HG02759 (cell line): ENCODE results near the gene PTCD2.

Experiments
- ATAC-seq: cut with Tn5 transposase; IDR thresholded peaks from one replicate; pipeline ENCODE4 v1.9.1; 2021; ENCODE audit warnings: mild to moderate bottlenecking, moderate library complexity; ENCODE audit not compliant: unreplicated experiment

The PTCD2 gene

DNA sequence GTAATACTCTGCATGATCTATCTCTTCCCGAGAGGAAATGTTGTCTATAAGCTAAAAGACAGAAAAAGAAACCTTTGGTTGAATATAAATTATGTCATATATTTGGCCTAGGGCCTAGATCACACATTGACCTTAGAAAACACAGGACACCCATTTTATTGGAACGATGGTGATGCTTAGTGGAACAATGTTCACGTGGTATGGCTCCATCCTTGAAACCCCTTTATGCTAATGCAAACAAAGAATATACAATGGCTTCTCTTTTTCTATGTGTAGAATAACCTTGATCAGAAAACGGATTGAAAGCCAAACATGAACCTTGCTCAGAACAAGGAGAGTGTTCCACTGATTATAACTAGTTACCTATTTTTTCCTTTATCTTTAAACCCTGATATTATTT lies 24.6 kb upstream of the PTCD2 start:
- ATAC-seq = no peak

DNA sequence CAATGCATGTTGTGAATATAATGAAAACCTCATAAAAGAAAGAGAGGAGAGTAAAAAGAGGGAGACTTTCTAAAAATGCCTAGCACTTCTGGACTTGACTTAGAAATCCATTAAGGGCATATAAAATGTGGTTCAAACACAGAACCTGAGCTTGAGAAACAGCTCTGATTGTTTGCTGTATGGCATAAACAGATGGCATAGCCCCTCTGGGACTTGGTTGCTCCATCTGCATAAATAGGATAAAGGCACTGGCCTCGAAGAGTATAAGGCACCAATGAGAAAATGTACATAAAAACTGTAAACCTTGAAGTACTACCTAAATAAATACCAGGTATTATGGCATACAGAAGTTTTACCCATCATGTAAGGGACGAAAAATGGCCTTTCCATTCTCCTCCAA lies 23.9 kb upstream of the PTCD2 start:
- ATAC-seq = no peak

DNA sequence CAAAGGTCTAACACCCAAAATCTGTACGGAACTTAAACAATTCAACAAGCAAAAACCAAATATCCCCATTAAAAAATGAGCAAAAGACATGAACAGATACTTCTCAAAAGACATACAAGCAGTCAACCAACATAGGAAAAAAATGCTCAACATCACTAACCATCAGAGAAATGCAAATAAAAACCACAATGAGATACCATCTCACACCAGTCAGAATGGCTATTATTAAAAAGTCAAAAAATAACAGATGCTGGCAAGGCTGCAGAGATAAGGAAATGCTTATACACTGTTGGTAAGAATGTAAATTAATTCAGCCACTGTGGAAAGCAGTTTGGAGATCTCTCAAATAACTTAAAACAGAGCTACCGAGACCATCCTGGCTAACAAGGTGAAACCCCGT lies 22.0 kb upstream of the PTCD2 start:
- ATAC-seq = peak; percentile 40

DNA sequence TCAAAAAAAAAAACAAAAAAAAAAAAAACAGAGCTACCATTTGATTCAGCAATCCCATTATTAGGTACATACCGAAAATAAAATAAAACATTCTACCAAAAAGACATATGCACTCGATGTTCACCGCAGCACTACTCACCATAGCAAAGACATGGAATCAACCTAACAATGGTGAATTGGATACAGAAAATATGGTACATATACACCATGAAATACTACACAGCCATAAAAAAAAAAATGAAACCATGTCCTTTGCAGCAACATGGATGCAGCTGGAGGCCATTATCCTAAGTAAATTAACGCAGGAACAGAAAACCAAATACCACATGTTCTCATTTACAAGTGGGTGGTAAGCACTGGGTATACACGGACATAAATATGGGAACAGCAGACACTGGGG lies 21.5 kb upstream of the PTCD2 start:
- no peak for ATAC-seq

DNA sequence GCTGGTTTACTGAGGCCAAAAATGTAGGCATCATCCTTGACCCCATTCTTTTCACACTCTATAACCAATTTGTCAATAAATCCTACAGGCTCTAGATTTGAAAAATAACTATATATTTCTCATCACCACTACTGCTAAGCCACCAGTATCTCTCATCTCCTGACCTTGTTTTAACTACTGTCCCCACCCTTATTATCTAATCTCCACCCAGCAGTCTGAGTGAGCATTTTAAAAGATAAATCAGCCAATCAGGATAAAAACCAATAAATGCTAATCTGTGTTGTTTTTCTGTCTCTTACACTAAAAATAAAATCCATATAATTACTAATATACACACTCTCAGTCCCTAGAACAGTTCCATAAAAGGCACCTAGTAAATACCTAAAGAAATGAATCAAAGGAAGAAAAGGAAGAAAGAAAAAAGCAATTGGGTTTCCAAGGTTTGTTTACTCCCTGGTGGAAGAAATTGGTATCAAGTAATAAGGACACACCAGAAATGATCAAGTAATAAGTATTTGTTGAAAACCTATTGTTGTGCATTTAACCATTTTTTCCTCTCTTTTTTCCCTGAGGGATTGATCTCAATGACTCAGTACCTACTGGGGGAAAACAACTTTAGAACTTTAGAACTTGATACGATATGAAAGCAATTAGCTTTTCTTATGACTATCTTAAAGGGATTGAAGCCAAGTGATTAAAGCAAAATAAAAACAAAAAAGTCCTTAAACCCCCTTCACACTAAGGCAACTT lies 19.4 kb upstream of the PTCD2 start:
- ATAC-seq = no peak

DNA sequence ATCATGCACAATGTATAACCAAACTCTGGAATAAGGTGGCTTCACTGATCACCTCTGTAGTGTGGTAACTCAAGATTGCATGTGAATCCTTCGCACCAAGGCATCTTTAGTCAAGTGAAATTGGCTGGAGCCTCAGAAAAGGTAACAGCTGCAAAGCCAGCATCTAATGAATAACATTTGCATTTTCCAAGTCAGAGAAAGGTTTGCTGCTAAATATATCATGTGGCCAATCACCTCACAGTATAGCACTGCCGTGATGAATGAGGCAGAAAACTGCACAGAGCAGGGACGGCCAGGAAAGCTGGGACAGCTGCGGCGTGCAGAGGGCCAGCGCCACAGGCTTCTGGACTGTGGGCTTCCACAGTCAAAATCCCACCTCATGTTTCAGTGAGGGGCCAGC lies 18.6 kb upstream of the PTCD2 start:
- ATAC-seq = peak; percentile 62

DNA sequence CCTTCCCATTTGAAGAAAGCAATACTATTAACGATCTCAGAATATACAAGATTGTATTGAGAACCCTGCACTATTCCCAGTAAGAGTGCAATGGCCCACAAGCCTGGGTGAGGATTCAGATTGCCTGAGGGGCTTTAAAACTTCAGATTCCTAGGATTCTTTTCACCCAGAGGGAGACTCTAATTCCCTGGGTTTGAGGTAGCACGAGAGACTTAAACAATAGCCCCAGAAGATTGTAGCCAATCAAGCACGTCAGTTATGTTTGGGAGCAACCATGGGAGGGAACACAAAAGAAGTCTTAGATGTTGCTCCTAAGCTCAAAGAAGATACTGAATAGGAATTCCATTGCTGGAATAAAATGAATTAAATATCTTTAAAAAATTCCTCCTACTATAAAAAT lies 18.0 kb upstream of the PTCD2 start:
- no peak for ATAC-seq

DNA sequence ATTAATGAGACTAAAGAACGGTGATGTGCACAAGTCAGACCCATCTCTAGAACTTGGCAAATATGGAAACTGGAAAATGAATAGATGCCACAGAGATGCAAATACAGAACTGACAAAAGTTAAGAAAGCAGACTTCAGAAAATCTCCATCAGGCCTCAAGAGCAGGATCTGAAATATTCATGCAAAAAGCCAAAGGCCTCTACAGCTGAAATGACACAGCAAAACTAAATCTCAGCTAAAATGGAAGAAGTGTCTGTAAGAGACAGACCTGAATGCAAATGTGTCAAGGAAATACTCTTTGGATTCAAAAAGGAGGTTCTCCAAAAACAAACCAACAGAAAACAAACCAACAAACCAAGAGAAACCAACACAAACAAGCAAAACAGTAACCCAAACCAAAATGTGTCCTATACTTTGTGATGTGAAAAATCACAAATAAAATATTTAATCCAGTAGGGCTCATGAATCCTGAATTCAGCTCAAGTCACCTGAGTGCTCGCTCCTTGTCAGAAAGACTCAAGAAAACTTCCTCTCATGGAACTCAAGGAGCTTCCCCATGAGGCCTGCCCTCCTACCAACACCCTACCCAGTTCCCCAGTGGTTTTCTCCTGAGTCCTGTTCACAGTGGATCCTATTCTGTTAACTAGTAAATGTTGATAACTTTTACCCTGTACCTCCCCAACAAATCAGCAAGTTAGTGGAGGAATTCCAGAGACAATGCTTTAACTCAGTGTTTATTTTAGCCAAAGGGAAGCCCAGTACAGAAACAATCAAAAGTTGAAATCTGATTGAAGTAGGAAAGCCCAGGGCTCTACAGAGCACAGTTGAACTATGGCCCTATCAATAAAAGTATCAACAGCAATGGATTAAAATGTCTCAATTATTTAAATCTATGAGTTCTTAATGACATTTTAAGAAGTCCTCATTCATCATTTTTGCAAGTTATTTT lies 14.7 kb upstream of the PTCD2 start:
- ATAC-seq = no peak

DNA sequence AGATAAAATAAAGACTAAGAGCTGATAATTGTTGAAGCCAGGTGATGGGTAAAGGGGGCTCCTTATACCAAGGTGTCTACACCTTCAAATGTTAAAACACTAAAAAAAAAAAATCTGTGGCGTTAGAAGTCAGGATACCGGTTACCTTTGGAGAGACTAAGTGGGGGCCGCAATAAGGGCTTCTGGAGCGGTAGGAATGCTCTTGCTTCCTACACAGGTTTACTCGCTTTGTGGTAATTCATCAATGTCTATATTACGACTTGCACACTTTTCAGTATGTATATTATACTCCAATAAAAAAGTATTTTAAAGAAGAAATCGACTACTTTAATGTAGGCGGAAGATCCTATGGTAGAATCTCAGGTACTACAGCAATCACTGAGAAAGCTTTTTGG lies 12.6 kb upstream of the PTCD2 start:
- ATAC-seq = no peak

DNA sequence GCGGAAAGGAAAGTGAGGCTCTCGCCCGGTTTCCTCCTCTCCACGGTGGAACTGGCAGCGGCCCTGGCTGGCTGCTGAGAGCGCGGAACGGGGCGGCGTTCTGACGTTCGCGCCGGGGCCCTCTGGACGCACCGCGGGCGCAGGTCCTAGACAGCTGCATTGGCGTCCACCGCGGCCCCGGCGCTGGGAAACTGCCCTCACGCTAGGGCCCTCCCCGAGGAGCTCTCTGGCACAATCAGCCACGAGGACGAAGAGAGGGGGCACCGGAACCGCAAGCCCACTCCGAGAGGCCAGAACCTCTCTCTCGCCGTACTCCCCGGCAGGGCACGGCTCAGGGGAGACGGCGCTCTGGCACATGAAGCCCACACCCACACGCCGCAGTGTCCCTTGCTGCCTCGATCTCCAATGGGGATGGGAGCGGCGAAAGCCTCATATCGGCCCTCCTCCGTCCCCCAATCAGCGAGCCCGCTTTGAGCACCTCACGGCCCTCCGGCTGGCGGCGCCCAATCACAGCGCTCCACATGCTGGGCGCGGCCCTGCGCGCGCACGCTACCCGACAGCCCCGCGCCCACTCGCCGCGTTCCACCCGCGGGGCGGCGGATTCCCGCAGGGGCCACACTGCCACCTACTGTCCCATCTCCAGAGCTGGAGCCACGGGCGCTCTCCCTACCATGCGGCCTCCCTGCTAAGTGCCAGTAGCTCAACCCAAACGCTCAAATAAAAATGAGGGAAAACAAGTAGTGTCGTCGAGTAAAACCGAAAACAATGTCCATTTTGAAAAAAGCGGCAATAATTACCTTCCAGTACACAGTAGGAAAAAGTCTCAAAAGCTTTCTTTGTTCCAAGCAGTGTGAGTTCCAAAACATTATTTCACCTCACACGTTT lies 12.0 kb upstream of the PTCD2 start:
- peak; percentile 95 for ATAC-seq

DNA sequence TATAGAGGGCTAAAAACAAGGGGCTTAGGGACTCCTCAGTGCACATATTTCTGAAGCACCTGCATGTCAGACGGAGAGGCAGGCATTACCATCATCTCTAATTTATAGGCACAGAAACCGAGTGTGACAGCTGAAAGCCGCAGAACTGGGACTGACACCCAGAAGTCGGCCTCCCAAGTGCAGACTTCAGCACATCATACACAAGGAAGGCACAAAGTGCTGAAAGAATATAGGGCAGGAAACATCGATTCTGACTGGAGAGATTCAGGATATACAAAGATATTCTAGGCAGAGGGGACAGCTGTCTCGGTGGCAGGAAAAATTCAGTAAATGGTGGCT lies 11.4 kb upstream of the PTCD2 start:
- no peak for ATAC-seq

DNA sequence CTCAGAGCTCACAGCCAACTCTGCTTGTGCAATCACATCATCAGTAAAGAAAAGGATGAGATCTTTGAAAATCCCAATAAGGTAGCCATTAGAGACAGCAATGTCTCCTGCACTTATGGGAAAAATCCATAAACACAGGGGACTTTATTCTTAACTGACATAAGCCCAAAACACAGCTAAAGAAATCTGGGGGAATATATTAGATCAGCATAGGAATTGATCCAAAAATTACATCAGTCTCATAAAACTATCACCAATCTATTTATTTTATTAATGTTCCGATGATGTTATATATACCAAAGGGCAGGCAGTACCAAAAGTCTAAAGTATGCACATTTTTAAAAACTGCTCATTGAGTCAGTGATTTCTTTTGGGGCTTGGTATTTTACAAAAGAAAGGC lies 7.0 kb upstream of the PTCD2 start:
- no peak for ATAC-seq

DNA sequence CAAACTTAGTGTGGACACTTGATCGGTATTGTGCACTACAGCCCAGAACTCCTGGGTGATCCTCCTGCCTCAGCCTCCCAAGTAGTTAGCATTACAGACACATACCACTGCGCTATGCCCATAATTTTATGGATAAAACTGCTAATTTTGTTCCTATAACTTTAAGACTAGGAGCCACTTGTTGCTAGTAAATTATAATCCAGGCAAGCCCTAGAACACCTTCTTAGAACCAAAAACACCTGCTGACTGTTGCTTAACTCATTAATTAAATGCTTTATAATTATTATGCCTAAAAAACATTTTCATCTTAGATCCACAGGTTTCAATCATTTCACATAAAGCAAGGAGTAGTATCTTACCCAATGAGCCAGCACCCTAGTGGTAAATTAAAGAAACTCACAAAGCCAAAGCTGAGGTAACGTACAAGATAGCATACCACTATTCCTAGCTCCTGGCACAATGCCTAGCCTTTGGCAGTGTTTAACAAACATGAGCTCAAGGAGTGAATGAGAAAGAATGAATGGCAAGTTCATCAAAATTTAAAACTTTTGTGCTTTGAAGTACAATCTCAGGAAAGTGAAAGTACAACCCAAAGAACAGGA lies 5.5 kb upstream of the PTCD2 start:
- no peak for ATAC-seq

DNA sequence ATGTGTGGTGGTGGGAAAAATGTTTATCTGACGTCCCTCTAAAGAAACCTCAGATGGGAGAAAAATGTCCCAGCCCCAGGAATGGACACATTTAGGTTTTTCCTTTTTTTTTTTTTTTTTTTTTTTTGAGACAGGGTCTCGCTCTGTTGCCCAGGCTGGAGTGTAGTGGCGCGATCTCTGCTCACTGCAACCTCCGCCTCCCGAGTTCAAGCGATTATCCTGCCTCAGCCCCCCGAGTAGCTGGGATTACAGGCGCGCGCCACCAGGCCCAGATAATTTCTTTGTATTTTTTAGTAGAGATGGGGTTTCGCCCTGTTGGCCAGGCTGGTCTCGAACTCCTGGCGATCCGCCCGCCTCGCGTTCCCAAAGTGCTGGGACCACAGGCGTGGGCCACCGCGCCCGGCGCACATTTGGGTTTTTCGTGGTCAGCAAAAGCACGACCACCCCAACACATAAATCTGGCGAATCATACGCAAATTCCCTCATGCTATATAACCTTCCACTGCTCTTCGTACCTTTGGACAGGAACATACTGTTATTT lies 668 bp upstream of the PTCD2 start:
- peak; percentile 7 for ATAC-seq

DNA sequence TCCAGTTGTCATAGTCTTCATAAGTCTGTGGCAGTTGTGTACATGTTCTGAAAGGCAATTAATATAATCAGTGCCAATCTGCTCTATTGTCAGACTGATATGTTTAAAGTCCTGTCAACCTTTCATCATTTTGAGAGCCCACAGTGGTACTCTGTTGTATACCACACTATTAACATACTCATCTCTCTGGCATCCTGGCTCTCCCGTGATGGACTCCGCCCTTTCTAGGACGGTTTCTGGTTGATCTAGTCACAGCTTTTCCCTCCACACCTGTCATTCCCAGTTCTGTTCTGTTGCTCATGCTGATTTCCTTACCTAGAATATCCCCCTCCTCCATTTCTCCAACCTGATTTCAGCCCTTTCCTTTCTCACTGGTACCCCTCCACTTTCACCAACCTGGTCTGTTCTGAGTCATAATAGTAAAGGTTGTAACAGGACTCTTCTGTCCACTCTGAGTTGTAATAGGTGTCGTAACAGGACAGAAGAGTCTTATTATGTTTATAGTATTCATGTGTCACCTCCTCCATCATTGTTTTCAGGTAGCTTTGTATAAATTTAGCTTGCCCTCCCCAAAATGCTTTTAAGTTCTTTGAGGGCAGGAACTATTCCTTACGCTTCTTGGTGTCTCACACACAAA lies 4.1 kb downstream of the PTCD2 start:
- ATAC-seq = no peak

DNA sequence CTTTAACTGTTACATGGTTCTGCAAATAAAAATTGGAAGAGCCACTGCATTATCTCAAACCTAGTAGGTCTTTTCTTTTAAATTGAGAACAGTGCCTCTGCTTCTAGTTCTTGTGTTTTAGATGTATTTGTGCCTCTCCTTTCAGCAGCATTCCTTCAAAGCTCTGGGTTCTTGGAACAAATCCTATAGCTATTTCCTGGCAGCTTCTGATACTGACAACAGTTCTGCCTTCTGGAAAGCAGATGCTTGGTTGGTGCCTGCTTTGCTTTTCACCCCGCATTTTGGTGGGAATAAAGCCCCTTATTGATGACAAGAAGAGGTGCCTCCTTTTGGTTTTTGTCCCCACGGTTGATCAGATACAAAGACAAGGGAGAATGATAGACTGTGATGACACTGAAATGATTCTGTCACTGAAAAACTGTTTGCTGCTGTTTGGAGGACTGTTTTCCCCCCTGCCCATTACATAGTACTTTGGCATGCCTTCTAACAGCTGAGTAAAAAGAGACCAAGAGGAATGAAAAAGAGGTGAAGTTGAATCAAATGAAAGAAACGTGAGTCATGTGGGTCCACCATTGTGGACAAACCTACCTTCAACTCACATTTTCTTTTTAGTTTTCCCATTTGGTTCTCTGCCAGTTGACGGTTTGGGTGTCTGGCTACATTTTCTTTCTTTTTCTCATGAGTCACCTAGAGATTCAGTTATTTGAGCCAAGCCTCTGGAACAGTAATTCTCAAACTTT lies 5.6 kb downstream of the PTCD2 start:
- no peak for ATAC-seq

DNA sequence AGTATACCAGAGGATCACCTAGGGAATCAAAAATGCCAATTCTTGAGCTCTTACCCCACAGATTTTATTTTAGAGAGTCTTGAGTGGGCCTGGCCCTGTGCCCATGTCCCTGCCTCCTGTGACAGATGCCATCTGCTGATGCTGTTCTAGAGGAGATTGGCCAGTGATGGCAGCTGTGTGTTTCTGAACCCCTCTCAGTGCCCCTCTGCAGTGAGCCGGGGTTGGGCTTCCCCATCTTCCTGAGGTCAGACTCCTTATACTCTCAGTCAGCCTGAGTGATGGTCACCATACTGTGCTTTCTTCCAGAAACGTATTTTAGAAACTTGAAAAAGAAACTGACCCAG lies 6.1 kb downstream of the PTCD2 start:
- ATAC-seq = no peak

DNA sequence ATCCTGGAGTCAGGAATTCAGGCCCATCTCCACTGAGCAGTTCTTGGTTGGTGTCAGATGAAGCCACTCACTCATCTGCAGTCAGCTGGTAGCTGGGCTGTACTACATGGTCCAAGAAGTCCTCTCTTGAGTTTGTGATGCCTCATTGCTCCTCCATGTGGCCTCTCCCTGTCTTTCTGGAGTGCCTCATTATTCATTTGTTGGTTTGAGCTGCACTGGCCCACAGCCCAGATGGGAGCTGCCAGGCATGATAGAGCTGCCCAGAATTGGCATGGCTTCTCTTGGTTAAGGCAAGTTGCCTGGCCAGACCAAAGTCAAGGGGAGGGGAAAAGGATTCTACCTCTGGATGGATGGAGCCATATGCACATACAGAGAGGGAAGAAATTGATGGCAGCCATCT lies 8.0 kb downstream of the PTCD2 start:
- ATAC-seq = no peak

DNA sequence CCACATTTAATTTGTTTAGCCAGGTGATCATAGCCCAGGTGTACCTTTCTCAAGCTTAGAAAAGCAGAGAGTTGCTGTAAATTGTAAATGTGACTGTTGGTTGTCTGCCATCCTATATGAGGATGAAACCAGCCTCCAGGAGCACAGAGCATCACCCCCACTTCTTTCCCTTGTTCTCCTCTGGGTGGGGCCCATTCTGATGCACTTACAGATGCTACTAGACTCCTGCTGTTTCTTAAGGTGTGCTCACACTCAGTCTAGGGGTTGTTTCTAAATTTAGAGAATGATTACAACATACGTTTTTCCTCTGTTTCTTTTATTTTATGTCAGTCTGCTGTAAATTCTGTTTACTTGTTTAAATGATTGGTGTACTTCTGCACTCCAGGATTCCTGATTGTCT lies 10.5 kb downstream of the PTCD2 start:
- ATAC-seq = no peak

DNA sequence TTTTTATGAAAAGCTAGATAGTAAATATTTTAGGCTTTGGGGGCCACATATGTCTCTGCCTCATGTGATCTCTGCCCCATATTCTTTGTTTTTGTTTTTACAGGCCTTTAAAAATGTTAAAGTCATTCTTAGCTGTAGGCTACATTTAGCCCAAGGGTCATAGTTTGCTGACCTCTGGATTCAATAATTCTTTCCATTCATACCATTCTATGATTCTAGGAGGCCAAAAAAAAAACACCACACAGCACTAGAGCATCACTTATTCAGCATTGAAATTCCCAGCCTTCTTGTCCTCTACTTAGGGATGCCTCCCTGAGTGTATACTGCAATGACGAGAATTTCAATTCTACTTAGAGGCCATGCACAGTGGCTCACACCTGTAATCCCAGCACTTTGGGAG lies 17.0 kb downstream of the PTCD2 start:
- no peak for ATAC-seq
